NCI-H226 (cell line): ENCODE data around the gene DLL1.

Experiments used
- DNase-seq: peaks from one replicate; pipeline ENCODE4 v3.0.0-alpha.2; 2015

The DLL1 gene

GRCh38 chr6:170282512-170283158 is 8.2 kb downstream of the DLL1 start:
- no peak for DNase-seq

GRCh38 chr6:170281331-170282292 is 9.3 kb downstream of the DLL1 start:
- DNase-seq, result no peak

GRCh38 chr6:170280689-170281045 is 10.2 kb downstream of the DLL1 start:
- no peak for DNase-seq

- no peak for DNase-seq
These were observed 10.7 kb downstream of the DLL1 start for GRCh38 chr6:170279977-170280688.

- no peak for DNase-seq
These were observed 11.5 kb downstream of the DLL1 start for GRCh38 chr6:170279426-170279825.

GRCh38 chr6:170278743-170279094 is 12.2 kb downstream of the DLL1 start:
- DNase-seq, result no peak

- DNase-seq, result no peak
These were observed 12.8 kb downstream of the DLL1 start for GRCh38 chr6:170277893-170278742.

- no peak for DNase-seq
These were observed 14.4 kb downstream of the DLL1 start for GRCh38 chr6:170276369-170277057.

GRCh38 chr6:170274713-170275560 is 15.9 kb downstream of the DLL1 start:
- no peak for DNase-seq

GRCh38 chr6:170273681-170274080 is 17.2 kb downstream of the DLL1 start:
- no peak for DNase-seq

- DNase-seq, result no peak
These were observed 17.7 kb downstream of the DLL1 start for GRCh38 chr6:170273191-170273590.

GRCh38 chr6:170272341-170273065 is 18.4 kb downstream of the DLL1 start:
- no peak for DNase-seq

- no peak for DNase-seq
These were observed 19.0 kb downstream of the DLL1 start for GRCh38 chr6:170271771-170272314.

- DNase-seq, result no peak
These were observed 19.8 kb downstream of the DLL1 start for GRCh38 chr6:170270984-170271593.

- no peak for DNase-seq
These were observed 20.9 kb downstream of the DLL1 start for GRCh38 chr6:170269846-170270541.

- no peak for DNase-seq
These were observed 21.6 kb downstream of the DLL1 start for GRCh38 chr6:170269151-170269845.

- no peak for DNase-seq
These were observed 22.4 kb downstream of the DLL1 start for GRCh38 chr6:170268216-170269129.
